OCI-LY1 (cell line): Measurements from ENCODE around the gene ZNF474.

ENCODE experiments used
- H2AFZ ChIP-seq: fragments of 200-600 bp; sonication (generic), shearing (Covaris generic); 2 replicates; pipeline ENCODE4 v1.6.0; 2014; ENCODE audit warnings: antibody characterized with exemption, mild to moderate bottlenecking, low read length
- H3F3A ChIP-seq: fragments of 200-600 bp; sonication (generic), shearing (Covaris generic); 2 replicates; pipeline ENCODE4 v1.6.0; 2014; ENCODE audit warnings: mild to moderate bottlenecking, antibody characterized with exemption, low read length, moderate library complexity; ENCODE audit not compliant: insufficient read depth
- H3K27ac ChIP-seq: fragments of 200-600 bp; sonication (generic); 2 replicates; pipeline ENCODE4 v1.5.1; 2014; ENCODE audit warnings: low read length, mixed run types, mild to moderate bottlenecking, low read depth; ENCODE audit not compliant: poor library complexity, severe bottlenecking
- H3K27me3 ChIP-seq: fragments of 200-600 bp; sonication (generic); 2 replicates; pipeline ENCODE4 v1.6.0; 2014; ENCODE audit warnings: antibody characterized with exemption, mild to moderate bottlenecking, low read length, moderate library complexity; ENCODE audit not compliant: insufficient read depth
- H3K36me3 ChIP-seq: fragments of 200-600 bp; sonication (generic); 2 replicates; pipeline ENCODE4 v1.6.1; 2014; ENCODE audit warnings: mild to moderate bottlenecking, antibody characterized with exemption, low read length, moderate library complexity, mixed read lengths; ENCODE audit not compliant: insufficient read depth
- H3K4me1 ChIP-seq: fragments of 200-600 bp; sonication (generic); 2 replicates; pipeline ENCODE4 v1.5.1; 2014; ENCODE audit warnings: mild to moderate bottlenecking, low read length, moderate library complexity; ENCODE audit not compliant: insufficient read depth, severe bottlenecking
- H3K4me2 ChIP-seq: fragments of 200-600 bp; sonication (generic), shearing (Covaris generic); 2 replicates; pipeline ENCODE4 v1.6.1; 2014; ENCODE audit warnings: low read length
- H3K4me3 ChIP-seq: fragments of 200-600 bp; sonication (generic); 2 replicates; pipeline ENCODE4 v1.5.1; 2014; ENCODE audit warnings: low read length, low read depth, mild to moderate bottlenecking, mixed read lengths; ENCODE audit not compliant: poor library complexity, severe bottlenecking
- H3K79me2 ChIP-seq: fragments of 200-600 bp; shearing (Covaris generic); 2 replicates; pipeline ENCODE4 v1.6.1; 2016; ENCODE audit warnings: mixed run types, low read length, mixed read lengths; ENCODE audit not compliant: insufficient read depth
- H3K9ac ChIP-seq: fragments of 200-600 bp; sonication (generic), shearing (Covaris generic); 2 replicates; pipeline ENCODE4 v1.6.1; 2014; ENCODE audit warnings: mild to moderate bottlenecking, low read length, mixed read lengths
- H3K9me2 ChIP-seq: fragments of 200-600 bp; sonication (generic), shearing (Covaris generic); 2 replicates; pipeline ENCODE4 v1.6.1; 2014; ENCODE audit warnings: low read depth, mild to moderate bottlenecking, low read length, mixed read lengths
- H3K9me3 ChIP-seq: fragments of 200-600 bp; shearing (Covaris generic); 2 replicates; pipeline ENCODE4 v1.6.1; 2014; ENCODE audit warnings: low read length, mixed read lengths
- H4K20me1 ChIP-seq: fragments of 200-600 bp; sonication (generic), shearing (Covaris generic); 2 replicates; pipeline ENCODE4 v1.6.0; 2016; ENCODE audit warnings: mild to moderate bottlenecking, low read length; ENCODE audit not compliant: insufficient read depth
- CTCF ChIP-seq: fragments of 200-600 bp; sonication (generic), shearing (Covaris generic); IDR thresholded peaks from 2 replicates; pipeline ENCODE4 v1.5.1; 2017; ENCODE audit warnings: mild to moderate bottlenecking, antibody characterized with exemption, low read length, moderate library complexity, mixed read lengths
- EZH2 ChIP-seq: fragments of 200-600 bp; sonication (generic), shearing (Covaris generic); IDR thresholded peaks from 2 replicates; pipeline ENCODE4 v1.8.0; 2017; ENCODE audit warnings: borderline replicate concordance, mixed run types, mild to moderate bottlenecking, antibody characterized with exemption, low read length, moderate library complexity, mixed read lengths

ZNF474 gene

GRCh38 chr5:122144236-122144635 lies 14.9 kb downstream of the ZNF474 start:
- TF ChIP-seq CTCF = no peak
- TF ChIP-seq EZH2 = no peak
- no peaks in the 10 kb centered on the region for H4K20me1 ChIP-seq

GRCh38 chr5:122145906-122146305 lies 16.6 kb downstream of the ZNF474 start:
- Histone ChIP-seq H3K27me3 (no peaks in the 10 kb centered on the region), H3K79me2 (no peaks in the 10 kb centered on the region), H3K36me3 (no peaks in the 10 kb centered on the region), H3K9ac (no peak overlapping the region), H3K9me2 (no peaks in the 10 kb centered on the region), H3K9me3 (no peaks in the 10 kb centered on the region), H3K4me2 (no peak overlapping the region), H2AFZ (no peak overlapping the region), H4K20me1 (no peaks in the 10 kb centered on the region), H3K4me3 (no peak overlapping the region), H3K27ac (no peak overlapping the region), H3K4me1 (no peaks in the 10 kb centered on the region), H3F3A (no peaks in the 10 kb centered on the region)
- TF ChIP-seq EZH2 = no peak
- no peak for TF ChIP-seq CTCF

More at GRCh38 chr5:122144236-122144635, 14.9 kb downstream of the ZNF474 start:
- Histone ChIP-seq H2AFZ (no peak overlapping the region), H3K4me2 (no peak overlapping the region), H3K79me2 (no peaks in the 10 kb centered on the region), H3K27ac (no peak overlapping the region), H3K4me1 (no peaks in the 10 kb centered on the region), H3F3A (no peaks in the 10 kb centered on the region), H3K27me3 (no peaks in the 10 kb centered on the region), H3K36me3 (no peaks in the 10 kb centered on the region), H3K4me3 (no peak overlapping the region), H3K9me3 (no peaks in the 10 kb centered on the region), H3K9me2 (no peaks in the 10 kb centered on the region), H3K9ac (no peak overlapping the region)

GRCh38 chr5:122149321-122150090 lies 20.2 kb downstream of the ZNF474 start:
- Histone ChIP-seq H3K27me3 (no peaks in the 10 kb centered on the region), H3K27ac (no peak overlapping the region), H4K20me1 (no peaks in the 10 kb centered on the region), H3K4me3 (no peak overlapping the region), H3K9me2 (no peaks in the 10 kb centered on the region), H3K4me2 (no peak overlapping the region), H3K9ac (no peak overlapping the region), H3K79me2 (no peaks in the 10 kb centered on the region), H3K4me1 (no peaks in the 10 kb centered on the region), H3K36me3 (no peaks in the 10 kb centered on the region), H3F3A (no peaks in the 10 kb centered on the region), H3K9me3 (no peaks in the 10 kb centered on the region), H2AFZ (no peak overlapping the region)
- TF ChIP-seq EZH2 (no peak), CTCF (no peak)
